ENCODE measurements around the gene HOATZ.

Gene HOATZ

DNA sequence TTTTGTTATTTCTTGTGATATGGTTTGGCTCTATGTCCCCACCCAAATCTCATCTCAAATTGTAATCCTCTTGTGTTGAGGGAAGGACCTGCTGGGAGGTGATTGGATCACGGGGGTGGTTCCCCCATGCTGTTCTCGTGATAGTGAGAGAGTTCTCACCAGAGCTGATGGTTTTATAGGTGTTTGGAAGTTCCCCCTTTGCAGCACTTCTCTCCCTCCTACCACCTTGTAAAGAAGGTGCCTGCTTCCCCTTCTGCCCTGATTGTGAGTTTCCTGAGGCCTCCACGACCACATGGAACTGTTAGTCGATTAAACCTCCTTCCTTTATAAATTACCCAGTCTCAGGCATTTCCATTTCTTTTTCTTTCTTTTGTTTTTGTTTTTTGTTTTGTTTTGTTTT lies 63.2 kb downstream of the HOATZ start:
- no peak for DNase-seq (ENCODE audit: low read depth)

DNA sequence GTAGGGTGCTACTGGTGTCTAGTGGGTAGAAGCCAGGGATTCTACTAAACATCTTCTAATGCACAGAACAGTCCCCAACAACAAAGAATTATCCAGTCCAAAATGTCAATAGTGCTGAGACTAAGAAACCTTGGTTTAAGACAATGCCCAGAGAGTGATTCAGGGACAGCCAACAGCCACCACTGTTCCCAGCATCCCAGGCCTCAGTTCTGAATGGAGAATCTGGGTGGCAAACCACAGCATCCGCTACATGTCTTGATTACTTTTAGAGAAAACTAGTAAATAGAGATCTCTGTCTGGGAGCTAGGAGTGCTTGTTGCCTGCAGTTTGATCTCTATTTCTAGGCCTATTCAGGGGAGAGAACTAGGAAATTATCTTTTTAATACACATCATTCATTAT lies 66.8 kb downstream of the HOATZ start:
- no peak for DNase-seq (ENCODE audit: low read depth)

DNA sequence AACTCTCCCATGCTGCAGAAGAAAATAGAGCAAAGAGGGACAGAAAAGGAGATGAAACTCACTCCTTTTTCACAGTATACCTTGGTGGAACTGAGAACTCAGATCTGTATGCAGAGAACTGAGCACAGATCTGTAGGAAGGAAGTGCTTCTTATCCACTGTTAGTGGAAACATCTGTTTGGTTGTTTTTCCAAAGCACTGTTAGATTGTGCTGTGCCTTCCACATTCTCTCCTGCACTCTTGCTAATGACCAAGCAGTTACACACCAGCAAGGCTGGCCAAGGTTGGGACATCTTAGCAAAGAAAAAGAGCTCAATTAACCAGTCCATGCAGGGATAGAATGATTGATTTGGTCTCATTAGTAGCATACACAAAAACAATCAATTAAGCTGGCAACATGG lies 67.6 kb downstream of the HOATZ start:
- DNase-seq (ENCODE audit: low read depth) = peak; percentile 62

DNA sequence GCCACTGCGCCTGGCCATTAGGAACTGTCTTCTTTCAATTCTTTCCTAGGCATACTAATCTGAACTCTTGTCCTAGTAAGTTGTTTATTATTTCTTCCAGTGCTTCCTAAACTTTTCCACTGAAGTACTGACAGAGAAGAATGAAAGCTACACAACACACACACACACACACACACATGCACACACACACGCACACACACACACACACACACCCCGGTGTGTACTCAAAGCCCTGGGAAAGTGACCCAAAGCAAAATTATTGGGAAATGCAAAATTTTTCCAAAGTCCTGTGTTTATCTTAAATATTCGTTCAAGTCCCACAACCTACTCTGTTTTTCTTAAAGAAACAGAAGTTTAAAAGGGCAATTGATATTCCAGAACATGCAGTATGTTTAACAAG lies 68.3 kb downstream of the HOATZ start:
- DNase-seq (ENCODE audit: low read depth) = no peak

DNA sequence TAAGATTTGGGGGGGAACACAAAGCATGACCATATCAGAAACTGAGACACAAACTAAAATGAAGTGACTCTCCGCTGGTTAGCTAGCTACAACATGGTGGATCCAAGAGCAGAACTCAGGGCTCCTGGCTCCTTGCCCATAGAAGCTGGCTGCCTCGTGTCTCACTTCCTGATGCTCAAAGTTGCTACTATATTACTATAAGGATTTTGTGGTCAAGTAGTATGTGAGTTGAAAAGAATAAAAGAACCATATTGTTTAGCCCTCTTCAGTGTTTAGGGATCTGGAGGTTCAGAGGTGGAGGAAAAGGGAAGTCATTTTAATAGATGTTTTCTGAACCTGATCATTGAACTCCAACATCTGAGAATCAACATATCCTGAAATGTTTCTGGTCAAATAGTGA lies 70.8 kb downstream of the HOATZ start:
- DNase-seq (ENCODE audit: low read depth) = no peak

DNA sequence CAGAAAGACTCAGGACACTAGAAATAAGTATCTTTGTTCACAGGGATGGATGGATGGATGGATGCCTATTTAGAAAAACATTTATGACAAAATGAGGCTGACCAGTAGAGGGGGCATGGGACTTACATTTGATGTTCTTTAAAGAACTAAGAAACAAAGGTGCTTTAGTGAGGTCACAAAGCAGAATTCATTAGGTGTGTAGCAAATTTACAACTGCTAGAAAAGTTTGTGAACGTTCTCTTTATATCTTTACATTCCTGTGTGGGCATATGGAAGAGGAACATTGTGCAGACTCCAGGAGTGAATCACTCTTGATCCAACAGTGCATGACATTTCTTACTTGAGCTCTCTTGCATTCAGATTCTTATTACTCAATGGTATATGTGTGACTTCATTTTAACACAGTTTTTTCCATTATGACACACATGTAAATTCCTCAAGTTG lies 71.8 kb downstream of the HOATZ start:
- no peak for DNase-seq (ENCODE audit: low read depth)
